HG03175 (cell line): ENCODE measurements around the gene KIAA0040.

Experiments used
- ATAC-seq: cut with Tn5 transposase; IDR thresholded peaks from one replicate; pipeline ENCODE4 v1.9.1; 2021; ENCODE audit warnings: mild to moderate bottlenecking, moderate library complexity; ENCODE audit not compliant: unreplicated experiment

KIAA0040 gene

GRCh38 chr1:175172503-175172902 lies 20.1 kb downstream of the KIAA0040 start:
- no peak for ATAC-seq

- ATAC-seq, result no peak
Measured at GRCh38 chr1:175171036-175171913, 21.3 kb downstream of the KIAA0040 start.

DNA sequence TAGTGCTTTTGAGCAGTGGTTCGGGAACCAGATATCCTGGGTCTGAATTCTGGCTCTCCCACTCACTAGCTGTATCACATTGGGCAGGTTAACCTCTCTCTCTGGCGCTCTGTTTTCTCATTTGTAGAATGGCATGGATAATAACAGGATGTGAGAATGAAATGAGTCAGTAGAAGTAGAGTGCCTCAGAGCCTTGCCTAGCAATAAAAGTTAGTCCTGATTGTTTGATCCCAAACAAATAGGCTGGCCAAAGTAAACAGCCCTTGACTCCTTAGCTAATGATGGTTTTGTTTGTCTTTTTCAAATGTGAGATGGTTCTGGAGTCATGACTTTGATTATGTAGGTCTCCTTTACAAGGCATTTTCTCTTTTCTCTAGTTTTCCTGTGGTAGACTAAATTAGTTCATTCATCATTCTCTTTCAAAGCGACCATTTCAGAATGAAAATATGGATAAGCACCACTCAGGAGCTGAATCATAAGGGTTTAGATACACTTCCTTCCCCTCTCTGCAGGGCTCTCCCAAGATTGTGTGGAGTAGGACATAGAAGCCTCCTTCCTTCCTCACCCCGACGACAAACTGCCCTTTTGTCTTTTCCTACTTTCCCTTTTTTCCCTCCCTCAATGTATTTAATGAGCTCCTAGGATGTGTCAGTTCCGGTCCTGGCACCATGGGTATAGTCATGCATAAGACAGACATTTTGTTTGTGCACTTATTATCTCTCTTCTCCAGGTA lies 23.1 kb downstream of the KIAA0040 start:
- no peak for ATAC-seq

DNA sequence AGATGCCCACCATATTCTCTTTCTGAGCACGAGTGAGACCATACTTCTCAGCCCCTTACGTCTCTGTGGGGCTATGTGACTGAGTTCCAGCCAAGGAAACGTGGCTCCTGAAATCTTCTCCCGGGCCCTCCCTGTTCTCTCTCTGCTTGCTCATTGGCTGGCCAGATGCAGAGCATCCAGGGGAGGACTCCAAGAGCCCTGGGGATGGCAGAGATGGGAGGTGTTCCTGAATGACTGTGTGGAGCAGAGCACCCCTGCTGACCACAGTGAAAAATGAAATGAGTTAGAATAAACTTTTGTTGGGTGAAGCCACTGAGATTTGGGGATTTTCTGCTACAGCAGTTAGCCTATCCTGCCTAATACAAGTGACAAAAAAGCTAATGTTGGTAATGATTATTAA lies 23.8 kb downstream of the KIAA0040 start:
- ATAC-seq, result no peak

GRCh38 chr1:175167861-175168260 lies 24.7 kb downstream of the KIAA0040 start:
- no peak for ATAC-seq

DNA sequence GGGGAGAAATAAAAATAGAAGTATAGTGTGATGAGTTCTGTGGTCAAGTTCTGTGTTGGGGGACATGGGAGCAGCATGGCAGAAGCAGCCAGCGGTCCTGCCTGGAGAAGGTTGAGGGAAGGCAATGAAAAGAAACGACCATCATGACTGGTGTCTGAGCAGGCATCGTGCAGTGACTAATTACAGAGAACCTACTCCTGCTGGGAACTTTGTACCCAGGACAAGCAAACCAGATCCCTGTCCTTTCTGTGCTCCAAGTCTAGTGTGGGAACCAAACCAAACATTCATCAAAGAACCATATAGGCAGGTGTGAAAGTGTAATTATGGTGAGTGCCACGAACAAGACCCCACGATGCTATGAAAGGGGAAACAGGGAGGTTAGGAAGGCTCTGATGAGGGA lies 25.8 kb downstream of the KIAA0040 start:
- ATAC-seq, result no peak

- no peak for ATAC-seq
Measured at GRCh38 chr1:175164751-175165150, 27.8 kb downstream of the KIAA0040 start.

DNA sequence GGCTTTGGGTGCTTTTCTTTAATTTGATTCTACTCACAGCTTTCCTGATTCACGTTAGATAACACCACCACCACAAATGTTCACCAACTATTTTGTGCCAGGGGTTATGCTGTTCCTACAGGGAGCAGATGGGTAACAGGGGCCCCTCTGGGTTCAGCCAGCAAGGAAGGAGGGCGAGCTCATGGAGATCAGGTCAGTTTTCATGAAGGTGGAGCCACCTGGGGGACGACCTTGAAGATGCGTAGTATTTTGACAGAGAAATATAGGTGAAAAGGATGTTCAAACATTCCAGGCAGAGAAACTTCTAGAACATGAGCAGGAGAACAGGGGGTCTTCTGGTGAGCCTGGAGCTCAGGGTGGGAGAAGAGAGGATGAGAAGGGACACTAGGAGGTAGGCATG lies 28.9 kb downstream of the KIAA0040 start:
- ATAC-seq, result no peak

DNA sequence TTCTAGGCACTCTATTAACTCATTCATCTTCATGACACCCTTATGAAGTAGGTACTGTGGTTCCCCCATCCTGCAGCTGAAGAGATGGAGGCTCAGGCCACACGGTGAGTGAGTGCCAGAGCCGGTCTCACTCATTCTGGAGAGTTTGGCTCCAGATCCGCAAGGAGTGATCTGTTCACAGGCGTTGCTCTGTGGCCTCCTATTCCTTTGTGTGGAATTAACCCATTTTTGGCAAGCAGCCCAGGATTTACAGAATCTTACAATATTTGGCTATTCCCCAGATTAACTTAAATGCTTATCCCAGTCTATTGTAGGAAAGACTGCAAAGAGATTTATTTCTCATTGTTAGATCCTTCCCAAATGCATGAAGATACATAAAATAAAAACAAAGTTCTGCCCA lies 29.6 kb downstream of the KIAA0040 start:
- no peak for ATAC-seq

DNA sequence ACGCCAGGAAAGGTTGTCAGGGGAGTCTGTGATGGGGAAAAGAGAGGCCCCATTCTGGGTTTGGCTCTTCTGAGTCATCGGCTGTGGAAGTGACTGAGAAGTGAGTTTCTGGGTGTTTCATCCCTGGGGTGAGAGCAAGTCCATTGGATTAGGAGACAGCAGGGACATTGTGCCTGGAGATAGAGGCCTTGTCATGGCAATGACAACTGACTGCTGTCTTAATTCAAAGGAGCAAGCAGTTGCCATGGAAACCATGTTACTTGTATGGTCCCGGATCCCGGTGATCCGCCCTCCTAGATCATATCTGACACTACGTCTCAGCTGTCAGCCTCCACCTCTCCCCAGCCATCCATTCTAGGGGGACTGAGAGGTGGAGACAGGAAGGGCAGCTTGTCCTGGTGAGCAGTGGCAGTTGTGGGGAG lies 34.4 kb downstream of the KIAA0040 start:
- ATAC-seq, result no peak

- ATAC-seq, result no peak
Measured at GRCh38 chr1:175157200-175157599, 35.4 kb downstream of the KIAA0040 start.

DNA sequence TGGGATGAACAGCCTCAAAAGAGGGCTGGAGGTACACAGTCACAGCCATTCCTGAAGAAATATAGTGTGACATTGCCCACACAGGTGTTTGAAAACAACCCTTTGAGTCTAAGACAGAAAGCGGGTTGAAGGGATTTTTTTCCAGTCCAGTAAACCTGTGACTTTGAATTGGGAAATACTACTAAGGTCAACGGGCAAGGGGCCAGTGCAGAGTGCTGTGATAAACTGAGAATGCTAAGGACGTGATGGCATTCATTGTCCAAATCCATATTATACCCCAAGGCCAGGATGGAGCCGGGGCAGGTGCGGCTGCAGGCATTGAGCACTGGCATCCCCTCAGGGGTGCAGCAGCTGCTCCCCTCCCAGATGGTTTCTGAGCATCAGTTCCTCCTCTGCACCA lies 36.6 kb downstream of the KIAA0040 start:
- ATAC-seq, result no peak

- ATAC-seq, result no peak
Measured at GRCh38 chr1:175155473-175155856, 37.1 kb downstream of the KIAA0040 start.

DNA sequence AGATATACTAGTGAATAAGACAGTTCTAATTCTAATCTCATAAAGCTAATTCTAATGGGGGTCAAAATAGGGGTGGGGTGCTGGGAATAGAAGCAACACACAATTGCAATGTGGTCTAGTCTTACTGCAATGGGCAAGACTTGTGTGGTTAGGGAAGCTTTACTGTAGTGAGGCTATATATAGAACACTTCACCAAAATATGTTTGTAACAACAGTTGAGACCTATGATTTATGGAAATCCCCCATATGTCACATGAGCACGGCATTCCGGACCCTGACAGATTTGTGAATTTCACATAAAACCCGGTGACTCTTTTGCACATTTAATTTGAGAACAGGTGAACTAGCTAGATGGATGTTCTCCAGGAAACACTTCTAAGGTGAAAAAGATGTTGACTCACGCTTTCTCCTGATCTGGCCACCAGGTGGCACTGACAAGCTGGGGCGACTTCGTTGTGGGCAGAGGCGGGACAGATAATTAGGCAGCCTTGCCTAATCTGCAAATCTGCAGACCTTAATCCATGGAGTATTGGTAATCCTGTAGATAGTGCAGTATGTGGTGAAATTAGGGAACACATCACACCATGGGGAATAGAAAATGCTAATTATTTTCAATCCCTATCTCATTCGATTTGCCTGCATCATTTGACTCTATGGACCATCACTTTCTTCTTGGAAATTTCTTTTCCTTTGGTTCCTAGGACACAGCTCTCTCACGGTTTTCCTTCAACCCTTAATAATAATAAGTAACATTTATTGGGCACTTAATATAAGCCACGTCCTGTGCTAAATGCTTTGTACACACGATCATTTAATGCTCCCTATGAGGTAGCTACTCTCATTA lies 37.7 kb downstream of the KIAA0040 start:
- ATAC-seq, result no peak

GRCh38 chr1:175152006-175152652 lies 40.4 kb downstream of the KIAA0040 start:
- ATAC-seq, result peak; percentile 61

- ATAC-seq, result no peak
Measured at GRCh38 chr1:175150596-175151319, 41.8 kb downstream of the KIAA0040 start.

GRCh38 chr1:175148068-175148467 lies 44.5 kb downstream of the KIAA0040 start:
- ATAC-seq, result no peak

GRCh38 chr1:175147569-175147968 lies 45.0 kb downstream of the KIAA0040 start:
- no peak for ATAC-seq

DNA sequence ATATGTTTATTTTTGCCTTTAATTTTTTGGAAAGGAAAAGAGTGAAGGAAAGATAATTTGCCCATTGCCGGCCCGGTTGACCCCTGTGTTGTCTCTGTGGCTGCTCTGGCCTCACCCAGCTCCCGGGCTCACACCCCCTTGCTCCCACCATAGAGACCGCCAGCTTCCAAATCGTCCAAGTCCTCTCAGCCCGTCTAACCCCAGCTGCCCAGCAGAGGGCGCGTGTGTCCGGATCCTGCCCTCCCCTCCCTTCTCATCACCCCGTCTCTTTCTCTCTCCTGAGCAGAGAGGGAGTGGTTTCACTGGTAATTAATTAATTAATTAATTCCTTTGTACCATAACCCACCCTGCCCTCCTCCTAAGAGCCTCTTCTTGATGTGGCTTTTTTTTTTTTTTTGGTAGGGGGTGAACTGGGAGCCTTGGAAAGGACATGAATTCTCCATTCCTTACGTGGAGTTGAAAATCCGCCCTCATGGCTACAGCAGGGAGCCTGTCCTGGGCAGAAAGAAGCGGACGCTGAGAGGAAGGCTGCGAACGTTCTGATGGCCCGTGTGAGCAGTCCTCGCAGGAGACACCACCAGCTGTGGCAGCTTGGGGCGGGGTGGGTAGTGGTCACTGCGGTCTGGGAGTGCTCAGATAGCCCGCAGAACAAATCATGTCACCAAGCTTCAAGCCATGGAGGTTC lies 45.9 kb downstream of the KIAA0040 start:
- ATAC-seq, result peak; percentile 49
